Testis (tissue), 2 donors: Measurements from ENCODE around the gene ROBO1.

Experiments used
- CTCF ChIP-seq, 3 experiments: fragments of 450-650 bp in 2 of 3; fragments of 200-600 bp in 1 of 3; sonication (generic) in 1 of 3; IDR thresholded peaks; one replicate each; pipeline ENCODE4 v1.5.1; 2016 to 2019; ENCODE audit warnings: antibody characterized with exemption in 3 of 3, mild to moderate bottlenecking in 2 of 3, moderate library complexity in 1 of 3
- POLR2A ChIP-seq: fragments of 450-650 bp; IDR thresholded peaks from one replicate; pipeline ENCODE4 v1.6.1; 2017; ENCODE audit warnings: antibody characterized with exemption, mild to moderate bottlenecking, moderate library complexity

- no peak for TF ChIP-seq CTCF (IDR thresholded peaks at IDR 0.05)
- TF ChIP-seq POLR2A = no peak
Observed at GRCh38 chr3:78870484-78870883, 897.3 kb downstream of the ROBO1 start.
